HFF-Myc (cell line): ENCODE data around the gene GALNT9.

ENCODE experiments used
- DNase-seq: peaks from one replicate; pipeline ENCODE4 v3.0.0-alpha.2; 2011; ENCODE audit warnings: low read depth; ENCODE audit errors: extremely low read depth
- H3K4me3 ChIP-seq: replicated peaks from 2 replicates; pipeline ENCODE4 v1.5.1; 2011; ENCODE audit warnings: low read depth, mild to moderate bottlenecking, control low read depth, low read length
- TF ChIP-seq, protein P1 (sequence below): IDR thresholded peaks from 2 replicates; pipeline ENCODE4 v1.5.1; 2012; ENCODE audit warnings: mild to moderate bottlenecking, low read depth, low read length, control low read depth; ENCODE audit errors: missing control alignments

The GALNT9 gene

DNA sequence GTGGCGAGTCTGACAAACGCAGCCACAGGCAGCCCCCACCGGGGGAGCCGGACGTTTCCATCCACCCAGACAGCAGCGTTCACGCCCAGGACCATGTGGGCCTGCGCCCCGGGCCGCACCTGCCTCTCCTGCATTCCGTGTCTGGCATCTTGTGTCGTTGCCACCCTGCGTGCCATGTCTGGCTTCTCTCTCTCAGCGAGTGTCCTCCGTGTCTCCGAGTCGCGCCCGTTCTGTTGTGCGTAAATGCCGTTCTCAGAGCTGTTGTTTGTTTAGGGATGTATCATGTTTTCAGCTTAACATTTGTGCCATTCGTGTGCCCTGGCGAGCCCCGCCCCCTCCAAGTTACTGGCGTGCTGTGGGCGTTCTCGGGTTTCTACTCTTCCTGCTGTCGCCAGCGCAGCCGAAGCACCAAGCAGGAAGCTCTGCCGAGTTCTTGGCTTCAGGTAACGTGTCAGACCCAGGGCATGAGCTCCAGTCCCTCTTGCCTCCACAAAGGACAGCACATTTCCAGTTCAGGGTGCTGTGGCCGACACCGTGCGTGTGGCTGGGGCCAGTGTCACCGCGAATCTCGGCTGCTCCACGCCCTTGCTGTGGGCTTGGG lies 150.5 kb downstream of the GALNT9 start:
- H3K4me3 ChIP-seq = no peak overlapping the region
- DNase-seq = no peak

DNA sequence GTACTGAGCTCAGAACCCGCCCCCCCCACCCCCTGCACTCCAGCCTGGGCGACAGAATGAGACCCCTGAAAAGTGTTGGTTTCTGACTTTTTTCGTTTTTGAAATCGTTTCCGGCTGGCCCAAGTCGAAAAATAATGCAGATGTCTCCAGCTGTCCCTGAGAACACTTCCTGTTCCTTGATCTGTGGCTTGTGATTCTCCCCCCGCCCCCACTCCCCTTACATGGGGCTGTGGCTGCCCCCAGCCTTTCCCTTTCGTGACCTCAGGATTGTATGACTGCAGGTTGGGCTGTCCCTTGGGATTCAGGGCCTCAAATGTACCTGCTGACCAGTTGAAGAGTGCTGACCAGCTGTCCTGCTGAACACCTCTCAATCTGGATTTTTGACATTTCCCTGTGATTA lies 151.1 kb downstream of the GALNT9 start:
- no peak for DNase-seq
- TF ChIP-seq, protein P1, sequence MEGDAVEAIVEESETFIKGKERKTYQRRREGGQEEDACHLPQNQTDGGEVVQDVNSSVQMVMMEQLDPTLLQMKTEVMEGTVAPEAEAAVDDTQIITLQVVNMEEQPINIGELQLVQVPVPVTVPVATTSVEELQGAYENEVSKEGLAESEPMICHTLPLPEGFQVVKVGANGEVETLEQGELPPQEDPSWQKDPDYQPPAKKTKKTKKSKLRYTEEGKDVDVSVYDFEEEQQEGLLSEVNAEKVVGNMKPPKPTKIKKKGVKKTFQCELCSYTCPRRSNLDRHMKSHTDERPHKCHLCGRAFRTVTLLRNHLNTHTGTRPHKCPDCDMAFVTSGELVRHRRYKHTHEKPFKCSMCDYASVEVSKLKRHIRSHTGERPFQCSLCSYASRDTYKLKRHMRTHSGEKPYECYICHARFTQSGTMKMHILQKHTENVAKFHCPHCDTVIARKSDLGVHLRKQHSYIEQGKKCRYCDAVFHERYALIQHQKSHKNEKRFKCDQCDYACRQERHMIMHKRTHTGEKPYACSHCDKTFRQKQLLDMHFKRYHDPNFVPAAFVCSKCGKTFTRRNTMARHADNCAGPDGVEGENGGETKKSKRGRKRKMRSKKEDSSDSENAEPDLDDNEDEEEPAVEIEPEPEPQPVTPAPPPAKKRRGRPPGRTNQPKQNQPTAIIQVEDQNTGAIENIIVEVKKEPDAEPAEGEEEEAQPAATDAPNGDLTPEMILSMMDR = no peak
- no peak overlapping the region for H3K4me3 ChIP-seq

More for the DNA sequence above, 150.5 kb downstream of the GALNT9 start:
- TF ChIP-seq, protein P1 = no peak

DNA sequence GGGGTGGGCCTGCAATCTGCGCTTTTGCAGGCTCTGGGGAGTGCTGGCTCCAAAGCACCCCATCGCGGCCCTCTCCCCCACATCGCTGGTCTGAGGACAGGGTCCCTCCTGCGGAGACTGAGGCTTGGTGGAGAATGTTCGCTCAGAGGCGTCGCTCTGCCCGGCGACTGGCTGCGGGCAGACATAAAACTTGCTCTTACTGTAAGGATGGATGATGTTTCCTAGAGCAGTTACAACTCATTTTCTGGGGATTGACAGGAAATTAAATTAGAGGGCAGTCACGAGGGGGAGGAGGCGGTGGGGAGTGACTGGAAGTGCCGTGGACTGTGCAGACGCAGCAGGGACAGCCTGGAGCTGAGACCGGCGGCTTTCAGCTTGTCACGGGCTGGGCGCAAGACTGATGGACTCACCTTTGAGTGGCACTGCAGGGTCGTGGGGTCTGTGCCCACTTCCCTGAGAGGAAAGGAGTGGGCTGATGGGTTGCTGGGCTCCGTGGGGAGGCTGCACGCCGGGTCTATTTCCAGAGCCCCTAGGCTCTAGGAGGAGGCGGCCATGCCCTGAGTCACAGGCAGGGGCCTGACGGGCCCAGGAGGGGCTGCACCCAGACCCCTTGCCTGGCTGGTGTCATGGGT lies 152.4 kb downstream of the GALNT9 start:
- TF ChIP-seq, protein P1 = no peak
- H3K4me3 ChIP-seq = no peak overlapping the region
- DNase-seq = no peak

DNA sequence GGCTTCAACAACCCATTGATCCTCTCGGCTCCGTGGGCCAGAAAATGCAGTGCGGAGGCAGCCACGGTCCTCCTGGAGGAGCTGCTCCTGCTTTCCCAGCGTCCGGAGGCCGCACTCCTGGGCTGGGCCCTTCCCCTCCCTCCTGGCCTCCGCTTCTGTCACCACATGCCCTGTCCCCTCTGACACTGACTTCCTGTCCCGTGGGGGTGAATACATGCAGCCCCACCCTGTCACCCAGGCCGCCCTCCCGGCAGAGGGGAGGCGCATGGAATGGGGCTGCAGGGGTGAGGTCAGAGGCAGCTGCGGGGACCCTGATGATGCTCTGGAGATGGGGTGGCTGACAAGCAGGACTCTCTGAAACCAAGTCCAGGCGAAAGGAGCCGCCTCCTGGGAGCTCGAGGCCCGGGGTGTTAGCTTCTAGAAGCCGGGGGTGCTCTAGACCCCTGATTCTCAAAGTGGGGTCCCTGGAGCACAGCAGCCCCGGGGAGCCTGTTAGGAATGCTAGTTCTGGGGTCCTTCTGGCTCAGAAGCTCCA lies 152.9 kb downstream of the GALNT9 start:
- TF ChIP-seq, protein P1 = no peak
- H3K4me3 ChIP-seq = no peak overlapping the region
- no peak for DNase-seq

DNA sequence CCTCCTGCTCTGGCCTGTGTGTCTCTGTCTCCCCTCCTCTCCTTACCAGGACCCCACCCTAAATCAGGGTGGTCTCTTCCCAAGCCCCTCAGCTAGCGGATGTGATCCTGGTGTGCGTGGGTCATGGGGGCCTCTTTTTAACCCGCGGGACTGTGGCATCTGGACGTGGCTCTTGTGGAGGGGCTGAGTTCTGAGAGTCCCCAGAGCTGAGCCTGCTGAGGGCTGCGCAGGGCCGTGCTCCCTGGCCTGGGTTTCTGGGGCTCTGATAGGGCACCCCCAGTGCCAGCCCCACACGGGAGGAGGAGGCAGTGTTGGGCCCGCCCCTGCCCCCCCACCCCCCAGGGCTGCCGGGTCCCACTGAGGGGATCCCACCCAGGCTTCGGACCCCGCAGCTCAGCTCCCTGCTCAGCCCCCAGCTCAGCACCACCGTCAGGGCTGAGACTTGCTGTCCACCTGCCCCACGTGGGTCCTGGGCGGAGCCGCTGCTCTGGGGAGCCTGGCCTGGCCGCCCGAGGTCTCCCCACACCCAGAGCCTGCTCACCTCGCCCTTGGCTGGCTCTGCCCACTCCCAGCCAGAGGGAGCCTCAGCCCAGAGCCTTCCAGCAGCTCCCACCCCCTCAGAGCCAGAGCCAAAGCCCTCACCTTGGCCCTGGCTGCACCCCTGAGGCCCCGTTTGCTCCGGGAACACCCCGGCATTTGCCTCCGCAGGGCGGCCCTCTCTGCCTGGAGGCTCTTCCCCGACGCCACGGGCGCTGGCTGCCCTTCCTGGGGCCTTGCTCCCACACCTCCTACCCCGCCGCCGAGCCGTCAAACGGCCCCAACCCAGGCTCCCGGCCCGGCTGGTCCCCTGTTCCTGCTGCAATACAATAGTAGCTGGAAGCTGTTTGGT lies 153.6 kb downstream of the GALNT9 start:
- no peak overlapping the region for H3K4me3 ChIP-seq
- no peak for DNase-seq
- TF ChIP-seq, protein P1 = no peak

DNA sequence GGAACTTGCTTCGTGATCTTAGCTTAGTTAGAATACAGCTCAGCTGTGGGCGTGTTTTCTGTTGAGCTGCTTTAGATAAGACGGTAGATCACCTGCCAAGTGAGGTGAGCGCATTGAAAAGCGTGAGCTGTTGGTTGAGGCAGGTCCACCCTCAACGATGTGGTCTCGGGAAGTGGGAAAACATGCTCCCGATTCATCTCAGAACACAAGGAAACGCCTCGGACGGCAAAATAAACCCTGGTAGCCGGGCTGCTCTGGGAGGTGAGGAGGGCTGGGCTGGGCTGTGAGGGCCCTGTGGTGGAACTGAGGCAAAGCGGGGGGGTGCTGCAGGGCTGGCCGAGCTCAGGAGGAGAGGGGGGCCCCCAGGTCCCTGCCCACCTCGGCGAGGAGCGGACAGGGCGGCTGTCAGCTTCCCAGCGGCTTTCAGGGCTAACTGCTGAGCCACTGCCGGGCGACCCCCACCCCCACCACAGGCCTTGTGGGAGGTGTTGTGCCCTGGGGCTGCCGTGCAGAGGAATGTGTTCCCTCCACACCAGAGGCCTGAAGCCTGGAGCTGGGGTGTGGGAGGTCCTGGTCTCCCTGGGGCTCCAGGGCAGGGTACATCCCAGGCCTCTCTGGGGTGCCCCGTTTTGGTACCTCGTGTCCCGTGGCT lies 154.4 kb downstream of the GALNT9 start:
- no peak for DNase-seq
- H3K4me3 ChIP-seq = no peak overlapping the region
- TF ChIP-seq, protein P1 = no peak
